GM23248 (cell line): ENCODE data around the gene RPP25L. TPM values are rescaled to one million over a fixed set of nuclear protein-coding genes. Genes with fewer than 3 reads are reported as not detected.

Experiments used
- DNase-seq: peaks from one replicate; pipeline ENCODE4 v3.0.0-alpha.2; 2015
- H2AFZ ChIP-seq: fragments of 200-600 bp; sonication (generic); 2 replicates; pipeline ENCODE4 v1.6.1; 2016; ENCODE audit warnings: antibody characterized with exemption
- H3F3A ChIP-seq: fragments of 200-600 bp; sonication (generic); 2 replicates; pipeline ENCODE4 v1.6.1; 2016; ENCODE audit warnings: mild to moderate bottlenecking, antibody characterized with exemption, mixed run types; ENCODE audit not compliant: insufficient read depth
- H3K27ac ChIP-seq: fragments of 200-600 bp; sonication (generic); 2 replicates; pipeline ENCODE4 v1.5.1; 2016; ENCODE audit warnings: mild to moderate bottlenecking
- H3K27me3 ChIP-seq: fragments of 200-600 bp; sonication (generic); replicated peaks from 2 replicates; pipeline ENCODE4 v1.6.1; 2016; ENCODE audit warnings: mild to moderate bottlenecking; ENCODE audit not compliant: insufficient read depth
- H3K36me3 ChIP-seq: fragments of 200-600 bp; sonication (generic); 2 replicates; pipeline ENCODE4 v1.6.1; 2016; ENCODE audit warnings: low read depth, mild to moderate bottlenecking
- H3K4me1 ChIP-seq: fragments of 200-600 bp; sonication (generic); 2 replicates; pipeline ENCODE4 v1.6.1; 2016; ENCODE audit warnings: mild to moderate bottlenecking; ENCODE audit not compliant: insufficient read depth
- H3K4me2 ChIP-seq: fragments of 200-600 bp; sonication (generic); one replicate; pipeline ENCODE4 v1.6.1; 2016; ENCODE audit warnings: mild to moderate bottlenecking; ENCODE audit not compliant: unreplicated experiment
- H3K4me3 ChIP-seq: fragments of 200-600 bp; sonication (generic); 2 replicates; pipeline ENCODE4 v1.5.1; 2016; ENCODE audit warnings: mild to moderate bottlenecking
- H3K79me2 ChIP-seq: fragments of 200-600 bp; sonication (generic); 2 replicates; pipeline ENCODE4 v1.6.1; 2016; ENCODE audit warnings: mild to moderate bottlenecking; ENCODE audit not compliant: insufficient read depth
- H3K9ac ChIP-seq: fragments of 200-600 bp; sonication (generic); 2 replicates; pipeline ENCODE4 v1.6.1; 2016; ENCODE audit warnings: mild to moderate bottlenecking
- H3K9me2 ChIP-seq: fragments of 200-600 bp; sonication (generic); 2 replicates; pipeline ENCODE4 v1.6.1; 2016; ENCODE audit warnings: mixed run types, mild to moderate bottlenecking, moderate library complexity; ENCODE audit not compliant: insufficient read depth
- H3K9me3 ChIP-seq: fragments of 200-600 bp; sonication (generic); one replicate; pipeline ENCODE4 v1.6.1; 2017; ENCODE audit warnings: low read depth
- H4K20me1 ChIP-seq: fragments of 200-600 bp; sonication (generic); 2 replicates; pipeline ENCODE4 v1.6.0; 2016; ENCODE audit not compliant: insufficient read depth
- EZH2 ChIP-seq: fragments of 200-600 bp; sonication (generic); IDR thresholded peaks from 2 replicates; pipeline ENCODE4 v1.6.1; 2018; ENCODE audit warnings: antibody characterized with exemption, mild to moderate bottlenecking; ENCODE audit not compliant: insufficient read depth, poor library complexity, severe bottlenecking
- EZH2phosphoT487 ChIP-seq: fragments of 200-600 bp; sonication (generic); IDR thresholded peaks from 2 replicates; pipeline ENCODE4 v1.6.1; 2018; ENCODE audit warnings: antibody characterized with exemption, moderate library complexity, mild to moderate bottlenecking, low read depth; ENCODE audit not compliant: insufficient read depth
- whole genome bisulfite sequencing, 2 experiments: methylation state at CpG; one replicate each; pipeline ENCODE4 v1.1.6; 2015 to 2017; ENCODE audit warnings: low lambda C conversion rate in 2 of 2, low coverage in 1 of 2; ENCODE audit errors: missing lambda C conversion rate in 2 of 2; 5-methylcytosine and 5-hydroxymethylcytosine counted together
- in situ Hi-C: fragments of 300-500 bp; cut with MboI; formaldehyde crosslinking; loops from 2 replicates; pipeline ENCODE4 v1.15.0; 2020
- polyA plus RNA-seq: library from polyadenylated mRNA; unstranded; fragments of >200 nt; fragmentation: Nextera tagmentation; extraction: Ambion mirVana; gene quantifications from 2 replicates; pipeline ENCODE4 v1.2.1, GENCODE V29; 2016
- total RNA-seq: library from RNA; depleted of rRNA; stranded (reverse); fragments of >200 nt; shearing (Covaris generic); gene quantifications from 2 replicates; pipeline ENCODE4 v1.2.3, GENCODE V29; 2014

Gene RPP25L
- total and polyA plus RNA-seq, 2 experiments from 2014 or later = 16.9 to 21.0 TPM

GRCh38 chr9:34576597-34577399 is 35.1 kb downstream of the RPP25L start:
- 94 to 96% methylated on average over 14 of the region's 14 CpGs for WGBS, 2 experiments
- H3F3A ChIP-seq = no peaks in the 10 kb centered on the region
- no peak overlapping the region for H3K9ac ChIP-seq
- no peak overlapping the region for H3K27ac ChIP-seq
- no peaks in the 10 kb centered on the region for H3K9me3 ChIP-seq
- no peaks in the 10 kb centered on the region for H3K36me3 ChIP-seq
- no peaks in the 10 kb centered on the region for H3K4me1 ChIP-seq
- no peak overlapping the region for H3K4me3 ChIP-seq
- DNase-seq = no peak
- no peak overlapping the region for H2AFZ ChIP-seq
- H4K20me1 ChIP-seq = no peaks in the 10 kb centered on the region
- TF ChIP-seq EZH2 = no peak
- TF ChIP-seq EZH2phosphoT487 = no peak
- in situ Hi-C loops = no loop called here
- no peak overlapping the region for H3K4me2 ChIP-seq
- H3K27me3 ChIP-seq = peaks cover 46% of the 10 kb centered on the region
- H3K79me2 ChIP-seq = no peaks in the 10 kb centered on the region
- no peaks in the 10 kb centered on the region for H3K9me2 ChIP-seq

- no peak overlapping the region for H3K4me3 ChIP-seq
- in situ Hi-C loops = no loop called here
- 53% methylated on average over 21 of the region's 21 CpGs for WGBS, 2 experiments
- H3K9me2 ChIP-seq = no peaks in the 10 kb centered on the region
- no peak overlapping the region for H3K4me2 ChIP-seq
- no peaks in the 10 kb centered on the region for H3K36me3 ChIP-seq
- H3K4me1 ChIP-seq = no peaks in the 10 kb centered on the region
- no peak overlapping the region for H3K27ac ChIP-seq
- no peak for DNase-seq
- no peak for TF ChIP-seq EZH2
- no peak for TF ChIP-seq EZH2phosphoT487
- no peak overlapping the region for H2AFZ ChIP-seq
- H4K20me1 ChIP-seq = no peaks in the 10 kb centered on the region
- H3F3A ChIP-seq = no peaks in the 10 kb centered on the region
- H3K27me3 ChIP-seq = peaks cover 41% of the 10 kb centered on the region
- no peaks in the 10 kb centered on the region for H3K9me3 ChIP-seq
- H3K9ac ChIP-seq = no peak overlapping the region
- no peaks in the 10 kb centered on the region for H3K79me2 ChIP-seq
Measured at GRCh38 chr9:34575862-34576596, 35.9 kb downstream of the RPP25L start.

GRCh38 chr9:34575241-34575640 is 36.7 kb downstream of the RPP25L start:
- in situ Hi-C loops = no loop called here
- Histone ChIP-seq H3K4me3 (no peak overlapping the region), H3K4me1 (no peaks in the 10 kb centered on the region), H3F3A (no peaks in the 10 kb centered on the region), H3K79me2 (no peaks in the 10 kb centered on the region), H4K20me1 (no peaks in the 10 kb centered on the region), H3K9me3 (no peaks in the 10 kb centered on the region), H2AFZ (no peak overlapping the region), H3K9me2 (no peaks in the 10 kb centered on the region), H3K4me2 (no peak overlapping the region), H3K27ac (no peak overlapping the region), H3K27me3 (peaks cover 43% of the 10 kb centered on the region), H3K9ac (no peak overlapping the region), H3K36me3 (no peaks in the 10 kb centered on the region)
- DNase-seq = no peak
- 56 to 65% methylated on average over 8 of the region's 8 CpGs for WGBS, 2 experiments
- no peak for TF ChIP-seq EZH2phosphoT487
- TF ChIP-seq EZH2 = no peak

- H4K20me1 ChIP-seq = no peaks in the 10 kb centered on the region
- H3K27ac ChIP-seq = no peak overlapping the region
- H3K4me3 ChIP-seq = no peak overlapping the region
- H3K9me3 ChIP-seq = no peaks in the 10 kb centered on the region
- H2AFZ ChIP-seq = no peak overlapping the region
- no peak for TF ChIP-seq EZH2
- TF ChIP-seq EZH2phosphoT487 = no peak
- H3K9ac ChIP-seq = no peak overlapping the region
- no peak overlapping the region for H3K4me2 ChIP-seq
- peaks cover 40% of the 10 kb centered on the region for H3K27me3 ChIP-seq
- H3K79me2 ChIP-seq = no peaks in the 10 kb centered on the region
- no peaks in the 10 kb centered on the region for H3K9me2 ChIP-seq
- H3K36me3 ChIP-seq = no peaks in the 10 kb centered on the region
- no peak for DNase-seq
- H3F3A ChIP-seq = no peaks in the 10 kb centered on the region
- no peaks in the 10 kb centered on the region for H3K4me1 ChIP-seq
- in situ Hi-C loops = no loop called here
- WGBS, 2 experiments = 88 to 97% methylated on average over 12 of the region's 12 CpGs
Measured at GRCh38 chr9:34574571-34574970, 37.3 kb downstream of the RPP25L start.
